Limb (tissue), 2 donors: ENCODE results near the gene MALAT1.
"Not testable (repeated sequence)": the region's sequence is repeated elsewhere in the genome, so short reads cannot be mapped to it uniquely, and the experiment has no call there.

Experiments
- DNase-seq, 2 donors: peaks; one replicate each; pipeline ENCODE4 v3.0.0-alpha.2; 2016; ENCODE audit errors: extremely low spot score in 2 of 2

MALAT1 gene

DNA sequence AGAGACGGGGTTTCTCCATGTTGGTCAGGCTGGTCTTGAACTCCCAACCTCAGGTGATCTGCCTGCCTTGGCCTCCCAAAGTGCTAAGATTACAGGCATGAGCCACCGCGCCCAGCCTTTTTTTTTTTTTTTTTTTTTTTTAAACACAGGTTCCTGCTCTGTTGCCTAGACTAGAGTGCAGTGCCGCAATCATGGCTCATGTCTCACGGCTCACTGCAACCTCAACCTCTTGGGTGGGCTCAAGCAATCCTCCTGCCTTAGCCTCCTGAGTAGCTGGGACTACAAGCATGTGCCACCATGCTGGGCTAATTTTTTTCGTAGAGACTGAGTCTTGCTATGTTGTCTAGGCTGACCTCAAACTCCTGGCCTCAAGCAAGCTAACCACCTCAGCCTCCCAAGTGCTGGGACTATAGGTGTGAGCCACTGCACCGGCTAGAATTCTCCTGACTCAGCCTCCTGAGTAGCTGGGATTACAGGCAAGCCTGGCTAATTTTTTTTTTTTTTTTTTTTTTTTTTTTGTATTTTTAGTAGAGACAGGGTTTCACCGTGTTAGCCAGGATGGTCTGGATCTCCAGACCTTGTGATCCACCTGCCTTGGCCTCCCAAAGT lies 20.2 kb downstream of the MALAT1 start:
- not testable (repeated sequence) for DNase-seq

DNA sequence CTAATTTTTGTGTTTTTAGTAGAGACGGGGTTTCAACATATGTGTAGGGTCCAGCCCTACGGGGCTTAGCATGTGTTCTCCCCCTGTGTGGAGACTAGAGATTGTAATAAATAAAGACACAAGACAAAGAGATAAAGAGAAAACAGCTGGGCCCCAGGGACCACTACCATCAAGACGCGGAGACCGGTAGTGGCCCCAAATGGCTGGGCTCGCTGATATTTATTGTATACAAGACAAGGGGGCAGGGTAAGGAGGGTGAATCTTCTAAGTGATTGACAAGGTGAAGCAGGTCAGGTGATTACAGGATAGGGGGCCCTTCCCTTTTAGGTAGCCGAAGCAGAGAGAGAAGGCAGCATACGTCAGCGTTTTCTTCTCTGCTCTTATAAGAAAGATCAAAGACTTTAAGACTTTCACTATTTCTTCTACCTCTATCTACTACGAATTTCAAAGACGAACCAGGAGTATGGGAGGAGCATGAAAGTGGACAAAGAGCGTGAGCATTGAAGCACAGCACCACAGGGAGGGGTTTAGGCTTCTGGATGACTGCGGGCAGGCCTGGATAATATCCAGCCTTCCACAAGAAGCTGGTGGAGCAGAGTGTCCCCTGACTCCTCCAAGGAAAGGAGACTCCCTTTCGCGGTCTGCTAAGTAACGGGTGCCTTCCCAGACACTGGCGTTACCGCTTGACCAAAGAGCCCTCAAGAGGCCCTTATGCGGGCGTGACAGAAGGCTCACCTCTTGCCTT lies 23.1 kb downstream of the MALAT1 start:
- not testable (repeated sequence) for DNase-seq

DNA sequence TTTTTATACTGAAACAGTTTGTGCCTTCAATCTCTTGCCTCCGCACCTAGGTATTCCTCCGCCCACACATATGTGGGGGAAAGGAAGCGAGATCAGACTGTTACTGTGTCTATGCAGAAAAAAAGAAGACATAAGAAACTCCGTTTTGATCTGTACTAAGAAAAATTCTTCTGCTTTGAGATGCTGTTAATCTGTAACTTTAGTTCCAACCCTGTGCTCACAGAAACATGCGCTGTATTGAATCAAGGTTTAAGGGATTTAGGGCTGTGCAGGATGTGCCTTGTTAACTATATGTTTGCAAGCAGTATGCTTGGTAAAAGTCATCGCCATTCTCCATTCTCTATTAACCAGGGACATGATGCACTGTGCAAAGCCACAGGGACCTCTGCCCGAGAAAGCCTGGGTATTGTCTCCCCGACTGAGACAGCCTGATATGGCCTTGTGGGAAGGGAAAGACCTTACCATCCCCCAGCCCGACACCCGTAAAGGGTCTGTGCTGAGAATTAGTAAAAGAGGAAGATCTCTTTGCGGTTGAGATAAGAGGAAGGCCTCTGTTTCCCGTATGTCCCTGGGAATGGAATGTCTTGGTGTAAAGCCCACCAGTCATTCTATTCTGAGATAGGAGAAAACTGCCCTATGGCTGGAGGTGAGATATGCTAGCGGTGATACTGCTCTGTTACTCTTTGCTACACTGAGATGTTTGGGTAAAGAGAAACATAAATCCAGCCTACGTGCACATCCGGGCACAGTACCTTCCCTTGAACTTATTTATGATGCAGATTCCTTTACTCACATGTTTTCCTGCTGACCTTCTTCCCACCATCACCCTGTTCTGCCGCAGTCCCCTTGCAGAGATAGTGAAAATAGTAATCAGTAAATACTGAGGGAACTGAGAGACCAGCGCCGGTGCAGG lies 24.1 kb downstream of the MALAT1 start:
- not testable (repeated sequence) for DNase-seq

DNA sequence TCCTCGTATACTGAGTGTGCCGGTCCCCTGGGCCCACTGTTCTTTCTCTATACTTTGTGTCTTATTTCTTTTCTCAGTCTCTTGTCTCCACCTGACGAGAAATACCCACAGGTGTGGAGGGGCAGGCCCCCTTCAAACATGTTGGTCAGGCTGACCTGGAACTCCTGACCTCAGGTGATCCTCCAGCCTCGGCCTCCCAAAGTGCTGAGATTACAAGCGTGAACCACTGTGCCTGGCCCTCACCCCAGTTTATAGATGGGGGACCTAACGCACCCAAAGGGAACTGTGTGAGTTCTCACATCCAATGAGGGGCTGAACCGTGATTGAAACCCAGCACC lies 24.8 kb downstream of the MALAT1 start:
- DNase-seq = not testable (repeated sequence)

DNA sequence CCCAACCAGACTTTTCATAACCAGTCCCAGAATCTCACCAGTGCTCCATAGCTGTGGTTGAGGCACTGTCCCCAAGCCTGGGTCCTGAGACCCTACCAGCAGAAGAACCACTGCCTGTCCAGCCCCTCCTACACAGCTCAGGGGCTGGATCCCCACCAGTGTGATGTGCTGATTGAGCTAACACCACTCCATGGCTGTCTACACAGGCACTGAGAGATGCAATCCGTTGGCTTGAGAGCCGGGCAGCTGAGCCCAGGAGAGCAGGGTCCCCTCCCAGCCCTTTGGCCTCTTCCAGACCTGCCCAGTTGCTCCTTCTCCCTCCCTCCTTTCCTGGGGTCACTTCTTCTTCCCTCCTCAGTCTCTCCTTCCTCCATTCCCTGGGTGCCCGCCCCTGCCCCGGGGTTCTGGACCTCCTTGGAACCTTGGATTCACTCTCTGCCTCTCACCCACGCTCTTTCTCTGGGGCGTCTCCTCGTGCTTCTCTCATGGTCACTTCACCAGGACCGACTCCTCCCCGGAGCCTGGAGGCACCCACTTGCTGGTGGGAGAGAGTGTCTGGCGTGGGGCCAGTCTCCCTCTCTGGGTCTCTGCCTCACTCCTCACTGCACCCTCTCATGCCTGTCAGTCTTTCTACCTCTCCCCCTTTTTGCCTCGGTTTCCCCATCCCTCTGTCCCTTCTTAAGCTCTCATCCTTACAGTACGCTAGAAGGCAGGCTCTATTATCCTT lies 25.3 kb downstream of the MALAT1 start:
- DNase-seq = peak in 1 of 2 donors; percentile 68

DNA sequence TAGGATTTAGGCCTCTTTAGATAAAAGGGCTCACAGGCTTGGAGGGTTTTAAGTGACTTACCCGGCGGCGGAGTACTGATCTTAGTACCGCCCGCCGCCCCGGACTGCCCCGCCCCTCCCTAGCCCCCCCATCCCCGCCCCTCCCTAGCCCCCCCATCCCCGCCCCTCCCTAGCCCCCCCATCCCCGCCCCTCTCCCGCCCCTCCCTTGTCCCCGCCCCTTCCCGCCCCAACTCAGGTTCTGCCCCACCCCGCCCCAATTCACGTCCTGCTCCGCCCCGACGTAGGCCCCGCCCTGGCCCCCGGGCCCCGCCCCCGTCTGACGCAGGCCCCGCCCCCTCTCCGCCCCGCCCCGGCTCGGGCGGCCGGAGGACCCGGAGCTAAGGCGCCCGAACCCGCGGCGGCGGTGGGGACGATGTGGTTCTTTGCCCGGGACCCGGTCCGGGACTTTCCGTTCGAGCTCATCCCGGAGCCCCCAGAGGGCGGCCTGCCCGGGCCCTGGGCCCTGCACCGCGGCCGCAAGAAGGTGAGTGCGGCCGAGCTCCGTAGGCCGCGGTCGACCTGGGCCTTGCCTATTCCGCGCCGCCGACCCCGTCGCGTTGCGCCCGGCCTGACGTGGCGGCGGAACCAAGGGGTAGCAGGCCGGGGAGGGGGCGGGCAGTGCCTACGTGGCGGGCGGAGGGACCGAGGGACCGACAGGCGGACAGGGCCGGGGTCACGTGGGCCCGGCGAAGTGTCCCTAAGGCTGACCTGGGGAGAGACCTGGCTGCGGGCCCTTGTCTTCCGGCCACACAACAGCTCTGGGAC lies 26.1 kb downstream of the MALAT1 start, which contains the start of gene SCYL1:
Gene SCYL1 (plus strand): TSS at position 343 of the 805 bp plus-strand sequence. CDS start 71 bp downstream, at position 414.
- peak; percentile 84 to 96 for DNase-seq

DNA sequence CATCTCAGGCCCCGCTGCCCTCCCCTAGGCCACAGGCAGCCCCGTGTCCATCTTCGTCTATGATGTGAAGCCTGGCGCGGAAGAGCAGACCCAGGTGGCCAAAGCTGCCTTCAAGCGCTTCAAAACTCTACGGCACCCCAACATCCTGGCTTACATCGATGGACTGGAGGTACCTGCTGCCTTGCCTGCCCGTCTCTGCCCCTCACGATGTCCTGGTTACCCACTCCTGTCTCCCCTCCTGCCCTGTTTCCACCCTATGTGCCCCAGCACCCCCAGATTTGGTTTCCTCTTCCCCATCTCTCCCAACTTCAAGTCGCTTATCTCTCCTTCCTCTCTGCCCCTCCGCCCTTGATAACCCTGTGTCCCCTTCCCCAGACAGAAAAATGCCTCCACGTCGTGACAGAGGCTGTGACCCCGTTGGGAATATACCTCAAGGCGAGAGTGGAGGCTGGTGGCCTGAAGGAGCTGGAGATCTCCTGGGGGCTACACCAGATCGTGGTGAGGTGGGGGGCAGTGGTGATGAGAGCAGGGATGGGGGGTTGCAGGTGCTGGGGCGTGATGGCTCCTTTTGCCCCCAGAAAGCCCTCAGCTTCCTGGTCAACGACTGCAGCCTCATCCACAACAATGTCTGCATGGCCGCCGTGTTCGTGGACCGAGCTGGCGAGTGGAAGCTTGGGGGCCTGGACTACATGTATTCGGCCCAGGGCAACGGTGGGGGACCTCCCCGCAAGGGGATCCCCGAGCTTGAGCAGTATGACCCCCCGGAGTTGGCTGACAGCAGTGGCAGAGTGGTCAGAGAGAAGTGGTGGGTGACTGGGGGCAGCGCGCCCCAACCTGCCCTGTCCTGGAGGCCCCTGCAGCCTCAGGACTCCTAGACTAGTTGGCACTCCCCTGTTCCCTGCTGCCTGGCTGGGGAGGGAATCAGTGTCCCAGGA lies 27.0 kb downstream of the MALAT1 start:
- DNase-seq = no peak

DNA sequence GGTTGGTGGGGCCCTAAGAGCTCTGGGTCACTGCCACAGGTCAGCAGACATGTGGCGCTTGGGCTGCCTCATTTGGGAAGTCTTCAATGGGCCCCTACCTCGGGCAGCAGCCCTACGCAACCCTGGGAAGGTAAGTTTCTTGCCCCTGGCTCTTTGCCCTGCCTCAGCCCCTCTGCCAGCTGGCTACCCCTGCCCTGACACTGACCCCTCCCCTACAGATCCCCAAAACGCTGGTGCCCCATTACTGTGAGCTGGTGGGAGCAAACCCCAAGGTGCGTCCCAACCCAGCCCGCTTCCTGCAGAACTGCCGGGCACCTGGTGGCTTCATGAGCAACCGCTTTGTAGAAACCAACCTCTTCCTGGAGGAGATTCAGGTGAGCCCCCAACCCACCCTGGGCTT lies 27.9 kb downstream of the MALAT1 start:
- no peak for DNase-seq

DNA sequence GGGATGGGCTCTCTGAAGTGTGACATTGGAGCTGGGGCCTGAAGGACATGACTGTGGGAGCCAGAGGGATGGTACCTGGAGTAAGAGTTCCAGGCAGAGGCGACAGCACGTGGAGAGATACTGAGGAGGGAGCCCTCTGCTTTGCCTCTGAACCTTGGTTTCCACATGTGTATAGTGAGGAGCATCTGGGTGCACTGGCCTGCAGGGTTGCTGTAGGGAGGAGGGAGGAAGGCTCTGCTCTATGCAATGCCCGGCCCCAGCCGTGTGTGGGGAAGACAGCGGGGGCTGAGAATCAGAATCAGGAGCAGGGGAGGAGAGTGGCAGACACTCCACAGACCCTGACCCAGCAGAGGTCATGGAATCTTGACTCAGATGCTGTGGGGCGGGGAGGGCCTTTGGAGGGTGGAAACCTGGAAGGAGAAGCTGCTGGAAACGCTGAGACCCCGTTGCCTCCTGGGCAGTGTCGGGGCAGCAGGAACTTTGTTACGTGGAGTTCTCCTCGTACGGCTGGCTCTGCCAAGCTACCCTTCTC lies 30.0 kb downstream of the MALAT1 start:
- DNase-seq = no peak

DNA sequence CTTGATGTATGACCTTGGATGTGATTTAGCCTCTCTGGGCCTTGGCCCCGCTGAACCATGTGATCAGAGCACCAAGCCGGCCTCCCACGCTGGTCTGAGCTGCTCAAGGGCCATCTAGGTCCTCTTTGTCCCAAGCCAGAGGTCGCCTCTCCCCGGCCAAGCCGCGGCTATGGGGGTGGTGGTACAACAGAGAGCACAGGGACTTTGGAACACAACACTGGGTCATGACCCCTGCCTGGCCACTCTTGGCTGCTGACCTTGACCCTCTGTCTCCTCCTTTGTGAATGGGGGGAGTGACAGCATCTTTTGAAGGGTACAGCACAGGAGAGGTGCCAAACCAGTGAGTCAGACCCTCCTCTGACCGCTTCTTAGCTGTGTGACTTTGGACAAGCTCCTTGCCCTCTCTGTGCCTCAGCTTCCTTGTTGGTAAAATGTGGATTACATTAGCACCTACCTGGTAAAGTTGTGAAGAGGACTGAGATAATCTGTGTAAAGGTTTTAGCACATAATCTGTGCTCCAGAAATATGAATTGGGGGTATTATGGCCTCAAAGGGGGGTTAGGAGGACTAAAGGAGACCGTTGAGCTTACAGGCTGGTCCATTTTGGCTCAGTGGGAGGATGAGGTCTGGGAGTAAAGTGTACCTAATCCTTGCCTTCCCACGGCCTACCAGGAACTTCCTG lies 30.8 kb downstream of the MALAT1 start:
- DNase-seq = no peak

DNA sequence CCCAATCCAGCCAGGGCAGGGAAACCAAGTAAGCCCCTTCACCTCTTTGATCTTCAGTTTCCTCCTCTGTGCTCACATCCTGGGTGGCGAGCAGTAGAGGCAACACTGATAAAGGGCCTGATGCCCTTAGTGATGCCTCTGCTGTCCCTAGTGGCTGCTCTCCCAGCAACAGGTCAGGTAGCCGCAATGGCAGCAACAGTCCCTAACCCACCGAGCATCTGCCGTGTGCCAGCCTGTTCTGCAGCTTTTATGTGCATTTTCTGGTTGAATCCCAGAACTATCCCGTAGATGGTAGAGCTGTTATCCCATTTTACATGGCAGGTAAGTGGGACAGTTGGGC lies 31.3 kb downstream of the MALAT1 start:
- no peak for DNase-seq

DNA sequence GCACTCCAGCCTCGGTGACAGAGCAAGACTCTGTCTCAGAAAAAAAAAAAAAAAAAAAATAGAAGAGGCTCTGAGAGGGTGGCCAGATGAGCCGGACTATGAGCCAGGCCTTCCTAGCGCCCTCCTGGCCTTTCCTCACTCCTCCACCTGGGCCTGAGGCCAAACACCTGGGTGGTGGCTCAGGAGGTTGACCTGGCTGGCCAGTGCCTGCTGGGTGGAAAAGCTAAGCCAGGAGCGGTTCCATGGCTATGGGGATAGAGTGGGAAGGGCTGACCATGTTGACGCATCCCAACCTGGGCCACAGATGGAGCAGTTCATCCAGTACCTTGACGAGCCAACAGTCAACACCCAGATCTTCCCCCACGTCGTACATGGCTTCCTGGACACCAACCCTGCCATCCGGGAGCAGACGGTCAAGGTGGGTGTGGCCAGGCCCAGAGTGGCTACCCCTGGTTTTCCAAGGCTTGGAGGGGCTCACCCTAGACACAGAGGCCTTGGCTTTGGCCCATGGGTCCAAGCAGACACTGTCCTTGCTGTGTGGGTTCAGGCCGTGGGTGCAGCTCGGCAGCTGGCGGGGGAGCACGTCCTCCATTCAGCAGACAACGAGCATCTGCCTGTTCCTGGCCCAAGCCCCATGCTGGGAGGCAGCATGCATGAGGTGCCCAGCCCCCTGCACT lies 33.7 kb downstream of the MALAT1 start:
- no peak for DNase-seq

DNA sequence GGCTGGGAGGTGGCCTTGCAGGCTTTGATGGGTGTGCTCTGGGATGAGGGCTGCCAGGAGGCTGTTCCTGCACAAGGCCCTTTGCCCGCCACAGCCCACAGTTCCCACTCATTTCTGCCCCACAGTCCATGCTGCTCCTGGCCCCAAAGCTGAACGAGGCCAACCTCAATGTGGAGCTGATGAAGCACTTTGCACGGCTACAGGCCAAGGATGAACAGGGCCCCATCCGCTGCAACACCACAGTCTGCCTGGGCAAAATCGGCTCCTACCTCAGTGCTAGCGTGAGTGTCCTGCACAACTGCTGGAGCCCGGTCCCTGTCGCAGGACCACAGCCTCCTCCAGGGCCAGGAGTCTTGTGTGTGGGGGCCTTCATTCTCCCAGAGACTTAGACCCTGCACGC lies 36.3 kb downstream of the MALAT1 start:
- DNase-seq = no peak

DNA sequence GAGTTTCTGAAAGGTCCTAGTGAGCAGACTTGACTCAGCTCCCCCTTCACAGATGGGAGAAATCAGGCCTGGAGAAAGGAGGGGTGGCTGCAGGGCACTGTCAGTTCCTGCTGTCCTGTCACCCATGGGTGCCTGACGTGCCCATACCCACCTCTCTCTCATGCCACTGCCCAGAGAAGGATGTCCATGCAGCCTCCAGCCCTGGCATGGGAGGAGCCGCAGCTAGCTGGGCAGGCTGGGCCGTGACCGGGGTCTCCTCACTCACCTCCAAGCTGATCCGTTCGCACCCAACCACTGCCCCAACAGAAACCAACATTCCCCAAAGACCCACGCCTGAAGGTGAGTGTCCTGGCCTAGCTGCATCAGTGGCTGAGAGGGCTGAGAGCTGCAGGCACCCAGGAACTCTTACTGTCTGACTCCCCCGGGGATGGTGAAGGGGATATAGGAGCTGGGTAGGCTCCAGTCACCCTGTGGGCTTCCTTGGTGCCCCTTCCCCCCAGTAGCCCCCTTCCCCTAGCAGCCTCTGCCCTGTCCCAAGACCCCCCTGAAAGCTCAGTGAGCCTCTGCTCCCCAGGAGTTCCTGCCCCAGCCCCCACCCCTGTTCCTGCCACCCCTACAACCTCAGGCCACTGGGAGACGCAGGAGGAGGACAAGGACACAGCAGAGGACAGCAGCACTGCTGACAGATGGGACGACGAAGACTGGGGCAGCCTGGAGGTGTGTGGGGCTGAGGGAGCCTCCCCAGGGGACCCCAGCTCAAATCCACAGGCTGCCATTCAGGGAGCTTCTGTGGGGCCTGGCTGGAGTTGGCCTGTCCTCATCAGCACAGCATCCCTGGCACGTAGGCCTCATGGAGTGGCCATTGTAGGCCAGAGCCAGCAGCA lies 37.8 kb downstream of the MALAT1 start:
- no peak for DNase-seq

DNA sequence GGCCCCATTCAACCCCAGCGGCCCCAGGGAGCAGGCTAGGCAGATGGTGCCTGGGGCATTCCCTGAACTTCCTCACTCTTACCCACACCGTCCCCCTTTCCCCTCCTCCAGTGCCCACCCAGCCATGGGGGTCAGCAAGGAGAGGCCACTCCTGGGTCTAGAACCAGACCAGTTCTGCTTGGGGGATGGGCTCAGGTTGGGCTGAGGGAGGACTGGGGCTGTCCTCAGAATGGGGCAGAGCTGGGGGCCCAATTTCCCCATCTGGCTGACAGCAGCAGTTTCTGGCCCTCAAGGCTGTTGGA lies 38.4 kb downstream of the MALAT1 start:
- no peak for DNase-seq

DNA sequence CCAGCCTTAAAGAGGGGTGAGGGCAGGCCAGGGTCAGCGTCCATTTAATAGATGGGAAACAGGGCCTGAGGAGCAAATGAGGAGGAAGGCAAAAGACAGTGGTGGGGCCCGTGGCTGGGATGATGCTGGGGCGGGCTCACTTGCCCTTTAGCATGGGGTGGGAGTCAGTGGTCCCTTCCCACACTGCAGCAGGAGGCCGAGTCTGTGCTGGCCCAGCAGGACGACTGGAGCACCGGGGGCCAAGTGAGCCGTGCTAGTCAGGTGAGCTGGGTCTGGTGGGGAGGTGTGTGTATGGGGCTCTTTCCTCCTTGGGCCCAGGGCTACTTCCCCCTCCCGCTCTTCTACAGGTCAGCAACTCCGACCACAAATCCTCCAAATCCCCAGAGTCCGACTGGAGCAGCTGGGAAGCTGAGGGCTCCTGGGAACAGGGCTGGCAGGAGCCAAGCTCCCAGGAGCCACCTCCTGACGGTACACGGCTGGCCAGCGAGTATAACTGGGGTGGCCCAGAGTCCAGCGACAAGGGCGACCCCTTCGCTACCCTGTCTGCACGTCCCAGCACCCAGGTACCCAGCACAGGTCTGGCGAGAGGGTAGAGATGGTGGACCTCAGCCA lies 38.9 kb downstream of the MALAT1 start:
- no peak for DNase-seq
